ENCODE data around the gene ZNF511. TPM values are rescaled to one million over a fixed set of nuclear protein-coding genes. Genes with fewer than 3 reads are reported as not detected.

The ZNF511 gene
- total RNA-seq, 2 experiments from 2014 or later: 38.1 to 40.9 TPM

DNA sequence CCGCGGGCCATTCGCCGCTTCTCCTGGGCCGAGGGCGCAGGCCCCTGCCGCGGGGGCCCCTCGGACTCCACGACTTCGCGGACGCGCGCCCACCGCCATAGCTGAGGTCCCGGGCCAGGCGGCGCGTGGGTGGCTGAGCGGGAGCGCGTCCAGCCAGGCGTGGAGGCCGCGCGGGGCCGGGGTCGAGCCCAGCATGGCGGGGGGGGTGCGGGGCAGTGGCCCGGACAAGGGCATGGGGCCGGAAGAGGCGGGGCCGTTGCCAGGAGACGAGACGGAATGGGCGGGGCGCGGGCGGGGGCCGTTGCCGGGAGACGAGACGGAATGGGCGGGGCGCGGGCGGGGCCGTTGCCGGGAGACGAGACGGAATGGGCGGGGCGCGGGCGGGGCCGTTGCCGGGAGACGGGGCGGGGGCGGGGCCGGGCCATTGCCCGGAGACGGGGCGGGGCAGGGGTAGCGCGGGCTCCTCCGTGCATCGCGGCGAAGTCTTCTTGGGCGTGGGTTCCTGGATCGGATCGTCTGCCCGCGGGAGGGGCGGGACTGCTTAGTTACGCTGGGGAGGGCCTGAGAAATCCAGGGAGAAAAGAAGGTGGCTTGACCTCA lies 46.9 kb upstream of the ZNF511 start:
- Histone ChIP-seq H3K36me3 (ENCODE audit: insufficient read depth, low read length) (peaks cover 7% of the 10 kb centered on the region), H3K27me3 (ENCODE audit: control insufficient read depth in 1 of 2, insufficient read depth in 2 of 2, low read length in 2 of 2) (no peaks in the 10 kb centered on the region), H3K4me1 (ENCODE audit: insufficient read depth, low read length) (peaks cover 93% of the 10 kb centered on the region), H3K9me3 (ENCODE audit: control insufficient read depth in 1 of 2, insufficient read depth in 1 of 2, low read length in 2 of 2) (no peaks in the 10 kb centered on the region), H3K27ac (ENCODE audit: low read depth in 1 of 2, low read length in 2 of 2) (peak overlapping the region; percentile 63 to 71), H3K4me3 (ENCODE audit: low read length) (peak overlapping the region; percentile 55)
- peak; percentile 27 for ATAC-seq (ENCODE audit: poor library complexity)
- intact Hi-C loops (cut with DNase I, micrococcal nuclease): loop anchor here (1.0 to 10.0 kb wide), 6 partner anchors 46 to 957 kb away; partner anchors contain the start of genes ECHS1 (in 1 of the 2), INPP5A (in 1 of the 2), MTG1 (in 1 of the 2) and STK32C (in 1 of the 2)
- ChIA-PET POLR2A (interaction anchor here (1.3 to 3.0 kb wide), 5 partner anchors 14 to 74 kb away, joined by 3 to 22 read pairs (median 6); partner anchors contain the start of genes ADAM8 and CALY), CTCF (interaction anchor here (1.7 kb wide), 1 partner anchor 13 kb away, joined by 7 read pairs; no protein-coding TSS in a partner anchor)
- Mint-ChIP-seq H3K27ac (peak overlapping the region; percentile 99), H3K4me1 (ENCODE audit: low read depth) (peaks cover 80% of the 10 kb centered on the region), H3K27me3 (peaks cover 5% of the 10 kb centered on the region), H3K36me3 (ENCODE audit: low read depth) (peaks cover 20% of the 10 kb centered on the region), H3K9me3 (no peaks in the 10 kb centered on the region), H3K4me3 (peak overlapping the region; percentile 82)
- TF ChIP-seq, protein P1, sequence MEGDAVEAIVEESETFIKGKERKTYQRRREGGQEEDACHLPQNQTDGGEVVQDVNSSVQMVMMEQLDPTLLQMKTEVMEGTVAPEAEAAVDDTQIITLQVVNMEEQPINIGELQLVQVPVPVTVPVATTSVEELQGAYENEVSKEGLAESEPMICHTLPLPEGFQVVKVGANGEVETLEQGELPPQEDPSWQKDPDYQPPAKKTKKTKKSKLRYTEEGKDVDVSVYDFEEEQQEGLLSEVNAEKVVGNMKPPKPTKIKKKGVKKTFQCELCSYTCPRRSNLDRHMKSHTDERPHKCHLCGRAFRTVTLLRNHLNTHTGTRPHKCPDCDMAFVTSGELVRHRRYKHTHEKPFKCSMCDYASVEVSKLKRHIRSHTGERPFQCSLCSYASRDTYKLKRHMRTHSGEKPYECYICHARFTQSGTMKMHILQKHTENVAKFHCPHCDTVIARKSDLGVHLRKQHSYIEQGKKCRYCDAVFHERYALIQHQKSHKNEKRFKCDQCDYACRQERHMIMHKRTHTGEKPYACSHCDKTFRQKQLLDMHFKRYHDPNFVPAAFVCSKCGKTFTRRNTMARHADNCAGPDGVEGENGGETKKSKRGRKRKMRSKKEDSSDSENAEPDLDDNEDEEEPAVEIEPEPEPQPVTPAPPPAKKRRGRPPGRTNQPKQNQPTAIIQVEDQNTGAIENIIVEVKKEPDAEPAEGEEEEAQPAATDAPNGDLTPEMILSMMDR (IDR thresholded peaks at IDR 0.05): no peak
- peak; percentile 75 to 91 (median 85) for DNase-seq

DNA sequence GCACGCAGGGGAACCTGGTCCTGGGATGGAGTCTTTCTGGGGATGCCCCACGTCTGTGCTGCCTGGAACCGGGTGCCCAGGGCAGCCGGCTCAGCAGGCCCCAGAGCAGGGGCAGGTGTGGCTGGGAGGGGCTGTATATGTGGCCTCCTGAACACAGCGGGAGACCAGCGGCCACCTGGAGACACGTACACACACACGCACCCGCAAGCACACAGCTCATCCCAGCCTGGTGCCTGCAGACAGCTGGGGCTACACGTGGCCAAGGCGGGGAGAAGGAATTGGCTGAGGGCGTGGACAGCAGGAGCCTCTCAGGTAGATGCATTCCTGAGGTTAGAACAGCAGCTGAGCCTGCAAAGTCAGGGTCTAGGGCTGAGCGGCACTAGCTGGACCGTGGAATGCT lies 46.0 kb upstream of the ZNF511 start:
- Mint-ChIP-seq H3K27me3 (peaks cover 5% of the 10 kb centered on the region), H3K4me1 (ENCODE audit: low read depth) (peaks cover 72% of the 10 kb centered on the region), H3K27ac (peak overlapping the region; percentile 90), H3K9me3 (no peaks in the 10 kb centered on the region), H3K4me3 (peak overlapping the region; percentile 82), H3K36me3 (ENCODE audit: low read depth) (peaks cover 20% of the 10 kb centered on the region)
- TF ChIP-seq, protein P1 (IDR thresholded peaks at IDR 0.05): no peak
- Histone ChIP-seq H3K9me3 (ENCODE audit: control insufficient read depth in 1 of 2, insufficient read depth in 1 of 2, low read length in 2 of 2) (no peaks in the 10 kb centered on the region), H3K4me1 (ENCODE audit: insufficient read depth, low read length) (peaks cover 85% of the 10 kb centered on the region), H3K4me3 (ENCODE audit: low read length) (no peak overlapping the region), H3K36me3 (ENCODE audit: insufficient read depth, low read length) (peaks cover 10% of the 10 kb centered on the region), H3K27ac (ENCODE audit: low read depth in 1 of 2, low read length in 2 of 2) (peak overlapping the region; percentile 38 to 59), H3K27me3 (ENCODE audit: control insufficient read depth in 1 of 2, insufficient read depth in 2 of 2, low read length in 2 of 2) (no peaks in the 10 kb centered on the region)
- DNase-seq (peak in 2 of 14 experiments; percentile 32 to 48), ATAC-seq (ENCODE audit: poor library complexity) (no peak)
- ChIA-PET CTCF (no interaction called here), POLR2A (interaction anchor here (1.3 to 3.0 kb wide), 3 partner anchors 13 to 74 kb away, joined by 3 to 22 read pairs (median 4); partner anchors contain the start of genes ADAM8 and CALY)
- intact Hi-C loops (cut with DNase I, micrococcal nuclease): loop anchor here (5.0 to 10.0 kb wide), 5 partner anchors 110 to 958 kb away; partner anchors contain the start of genes ECHS1 (in 1 of the 2), INPP5A (in 1 of the 2), MTG1 (in 1 of the 2) and STK32C (in 1 of the 2)

DNA sequence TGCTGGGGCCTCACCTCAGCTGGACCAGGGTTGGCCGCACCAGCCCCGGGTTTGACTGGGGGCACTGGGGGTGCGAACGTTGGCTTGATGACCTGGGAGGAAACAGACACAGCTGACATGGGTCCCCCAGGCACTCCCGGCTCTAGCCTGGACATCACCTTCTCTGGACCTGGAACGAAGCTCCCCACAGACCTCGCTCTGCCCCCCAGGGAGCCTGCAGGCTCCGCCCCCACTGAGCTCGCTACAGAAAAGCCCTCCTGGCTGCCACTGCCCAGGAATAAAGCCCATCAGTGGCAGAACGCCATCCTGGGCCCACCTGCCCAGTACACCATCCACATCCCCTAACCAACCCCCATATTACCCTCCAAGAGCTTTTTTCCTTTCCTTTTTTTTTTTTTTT lies 45.0 kb upstream of the ZNF511 start:
- POLR2A ChIA-PET: interaction anchor here (0.6 to 3.0 kb wide), 5 partner anchors 12 to 94 kb away, joined by 3 to 22 read pairs (median 4); partner anchors contain the start of genes ADAM8 and CALY
- Histone ChIP-seq H3K4me1 (ENCODE audit: insufficient read depth, low read length) (peaks cover 75% of the 10 kb centered on the region), H3K9me3 (ENCODE audit: control insufficient read depth in 1 of 2, insufficient read depth in 1 of 2, low read length in 2 of 2) (no peaks in the 10 kb centered on the region), H3K4me3 (ENCODE audit: low read length) (no peak overlapping the region), H3K27me3 (ENCODE audit: control insufficient read depth in 1 of 2, insufficient read depth in 2 of 2, low read length in 2 of 2) (no peaks in the 10 kb centered on the region), H3K36me3 (ENCODE audit: insufficient read depth, low read length) (peaks cover 18% of the 10 kb centered on the region), H3K27ac (ENCODE audit: low read depth in 1 of 2, low read length in 2 of 2) (peak overlapping the region in 1 of 2 donors; percentile 25)
- no peak for ATAC-seq (ENCODE audit: poor library complexity)
- TF ChIP-seq, protein P1 (IDR thresholded peaks at IDR 0.05): no peak
- Mint-ChIP-seq H3K4me1 (ENCODE audit: low read depth) (peaks cover 64% of the 10 kb centered on the region), H3K36me3 (ENCODE audit: low read depth) (peaks cover 20% of the 10 kb centered on the region), H3K9me3 (no peaks in the 10 kb centered on the region), H3K4me3 (peak overlapping the region; percentile 84), H3K27me3 (peaks cover 5% of the 10 kb centered on the region), H3K27ac (peak overlapping the region; percentile 90)
- intact Hi-C loops (cut with DNase I, micrococcal nuclease): loop anchor here (5.0 to 10.0 kb wide), 5 partner anchors 109 to 959 kb away; partner anchors contain the start of genes ECHS1 (in 1 of the 2), INPP5A (in 1 of the 2), MTG1 (in 1 of the 2) and STK32C (in 1 of the 2)
- CTCF ChIA-PET: interaction anchor here (0.7 to 1.7 kb wide), 3 partner anchors 11 to 44 kb away, joined by 3 to 6 read pairs (median 5); no protein-coding TSS in a partner anchor
- no peak for DNase-seq

All from CD4-positive, alpha-beta T cell (primary cell).